SK-N-SH (cell line): ENCODE measurements around the gene PXT1. TPM values are rescaled to one million over a fixed set of nuclear protein-coding genes. Genes with fewer than 3 reads are reported as not detected.

Experiments
- CTCF ChIA-PET: fragments of 300-600, 350-600 bp; formaldehyde crosslinking; extraction: SDS; loops from one replicate; lab custom pipeline; 2021; lab: Yijun Ruan, JAX
- POLR2A ChIA-PET: fragments of 350-600 bp; sonication (Branson Sonifier 250); formaldehyde crosslinking; extraction: SDS; loops from one replicate; lab custom pipeline; 2020; ENCODE audit warnings: antibody characterized with exemption, inconsistent platforms; lab: Yijun Ruan, JAX
- DNase-seq: peaks from one replicate; pipeline ENCODE4 v3.0.0; 2012
- H2AFZ ChIP-seq: fragments of 200-600 bp; sonication (generic); 2 replicates; pipeline ENCODE4 v1.8.1; 2016; ENCODE audit warnings: antibody characterized with exemption, mild to moderate bottlenecking, low read depth
- H3F3A ChIP-seq: fragments of 200-600 bp; sonication (generic); replicated peaks from 2 replicates; pipeline ENCODE3; 2016; ENCODE audit warnings: antibody characterized with exemption, mild to moderate bottlenecking; ENCODE audit not compliant: insufficient read depth
- H3K27ac ChIP-seq, 2 experiments: fragments of 200-500 bp in 1 of 2; fragments of 200-600 bp in 1 of 2; sonication (Bioruptor generic) in 1 of 2; sonication (generic), shearing (Covaris generic) in 1 of 2; 2 replicates each; pipeline versions ENCODE4 v1.5.1 to v1.6.1; 2014 to 2016; ENCODE audit warnings: low read depth in 2 of 2, inconsistent platforms in 1 of 2, low read length in 1 of 2, mild to moderate bottlenecking in 1 of 2, mixed read lengths in 1 of 2
- H3K27me3 ChIP-seq: fragments of 200-600 bp; sonication (generic), shearing (Covaris generic); 2 replicates; pipeline ENCODE4 v1.6.1; 2016; ENCODE audit warnings: mixed run types; ENCODE audit not compliant: insufficient read depth
- H3K36me3 ChIP-seq, 2 experiments: fragments of 200-500 bp in 1 of 2; fragments of 200-600 bp in 1 of 2; sonication (Bioruptor generic) in 1 of 2; sonication (generic) in 1 of 2; replicated peaks in 1 of 2; 2 replicates each; pipeline versions ENCODE3 to v1.5.1; 2014 to 2016; ENCODE audit warnings: low read length in 1 of 2, mild to moderate bottlenecking in 1 of 2; ENCODE audit not compliant: insufficient read depth in 2 of 2, control insufficient read depth in 1 of 2
- H3K4me1 ChIP-seq, 2 experiments: fragments of 200-500 bp in 1 of 2; fragments of 200-600 bp in 1 of 2; sonication (Bioruptor generic) in 1 of 2; sonication (generic), shearing (Covaris generic) in 1 of 2; 2 replicates each; pipeline versions ENCODE4 v1.5.1 to v1.6.1; 2014 to 2016; ENCODE audit warnings: low read depth in 1 of 2, low read length in 1 of 2, mixed run types in 1 of 2; ENCODE audit not compliant: insufficient read depth in 2 of 2, control insufficient read depth in 1 of 2
- H3K4me2 ChIP-seq: fragments of 200-600 bp; sonication (generic), shearing (Covaris generic); 2 replicates; pipeline ENCODE4 v1.6.1; 2017; ENCODE audit warnings: mixed run types
- H3K4me3 ChIP-seq, 2 experiments: fragments of 200-500 bp in 1 of 2; fragments of 200-600 bp in 1 of 2; sonication (Bioruptor generic) in 1 of 2; sonication (generic), shearing (Covaris generic) in 1 of 2; 2 replicates each; pipeline versions ENCODE4 v1.5.1 to v1.8.1; 2014 to 2016; ENCODE audit warnings: low read depth in 2 of 2, inconsistent platforms in 1 of 2, low read length in 1 of 2, mild to moderate bottlenecking in 1 of 2, mixed read lengths in 1 of 2, moderate library complexity in 1 of 2
- H3K79me2 ChIP-seq: fragments of 200-600 bp; sonication (generic); 2 replicates; pipeline ENCODE4 v1.8.1; 2017; ENCODE audit warnings: mild to moderate bottlenecking; ENCODE audit not compliant: insufficient read depth
- H3K9ac ChIP-seq: fragments of 200-600 bp; sonication (generic); 2 replicates; pipeline ENCODE4 v1.6.1; 2017; ENCODE audit warnings: mixed run types
- H3K9me2 ChIP-seq: fragments of 200-600 bp; sonication (generic); 2 replicates; pipeline ENCODE4 v1.6.1; 2017; ENCODE audit warnings: mixed run types
- H3K9me3 ChIP-seq: fragments of 200-600 bp; sonication (generic); 2 replicates; pipeline ENCODE4 v1.6.1; 2017; ENCODE audit warnings: mixed run types, mild to moderate bottlenecking, moderate library complexity
- H4K20me1 ChIP-seq: fragments of 200-600 bp; sonication (generic); 2 replicates; pipeline ENCODE4 v1.6.1; 2017; ENCODE audit warnings: mild to moderate bottlenecking, mixed run types; ENCODE audit not compliant: insufficient read depth
- ELF1 ChIP-seq: IDR thresholded peaks from 2 replicates; pipeline ENCODE4 v1.4.0; 2012
- EP300 ChIP-seq, 2 experiments: IDR thresholded peaks; 2 replicates each; pipeline versions ENCODE4 v1.4.0 to v1.6.1; 2012; ENCODE audit warnings: borderline replicate concordance in 1 of 2, low read depth in 1 of 2, low read length in 1 of 2
- EZH2phosphoT487 ChIP-seq: fragments of 200-600 bp; sonication (generic); IDR thresholded peaks from 2 replicates; pipeline ENCODE4 v1.6.1; 2017; ENCODE audit warnings: low read depth, mixed run types, mild to moderate bottlenecking, antibody characterized with exemption, moderate library complexity, borderline replicate concordance
- FOSL2 ChIP-seq: IDR thresholded peaks from 2 replicates; pipeline ENCODE4 v1.4.0; 2012; ENCODE audit warnings: low read depth, mild to moderate bottlenecking, moderate library complexity, borderline replicate concordance
- GABPA ChIP-seq: IDR thresholded peaks from 2 replicates; pipeline ENCODE4 v1.4.0; 2012; ENCODE audit warnings: low read depth, mild to moderate bottlenecking
- JUND ChIP-seq: IDR thresholded peaks from 2 replicates; pipeline ENCODE4 v1.4.0; 2012
- MEF2A ChIP-seq: IDR thresholded peaks from 2 replicates; pipeline ENCODE4 v1.4.0; 2012; ENCODE audit warnings: low read depth, borderline replicate concordance
- MXI1 ChIP-seq: IDR thresholded peaks from 2 replicates; pipeline ENCODE4 v1.6.1; 2012; ENCODE audit warnings: mild to moderate bottlenecking, low read depth, low read length, improper control_type of control experiment
- NFIC ChIP-seq: IDR thresholded peaks from 2 replicates; pipeline ENCODE4 v1.4.0; 2012; ENCODE audit warnings: borderline replicate concordance
- POLR2AphosphoS5 ChIP-seq: IDR thresholded peaks from 2 replicates; pipeline ENCODE4 v1.6.1; 2012; ENCODE audit warnings: low read depth, low read length
- RAD21 ChIP-seq: IDR thresholded peaks from 2 replicates; pipeline ENCODE4 v1.6.1; 2012; ENCODE audit warnings: mild to moderate bottlenecking, low read length
- REST ChIP-seq: IDR thresholded peaks from 2 replicates; pipeline ENCODE4 v1.6.1; 2012; ENCODE audit warnings: mild to moderate bottlenecking, low read depth, low read length, moderate library complexity
- RFX5 ChIP-seq: IDR thresholded peaks from 2 replicates; pipeline ENCODE4 v1.6.1; 2012; ENCODE audit warnings: mild to moderate bottlenecking, improper control_type of control experiment, low read length
- RXRA ChIP-seq: IDR thresholded peaks from 2 replicates; pipeline ENCODE4 v1.4.0; 2012; ENCODE audit warnings: low read depth, mild to moderate bottlenecking, borderline replicate concordance
- SIN3A ChIP-seq: IDR thresholded peaks from 2 replicates; pipeline ENCODE4 v1.6.1; 2012; ENCODE audit warnings: low read depth, mild to moderate bottlenecking, low read length, moderate library complexity, borderline replicate concordance
- TAF1 ChIP-seq: IDR thresholded peaks from 2 replicates; pipeline ENCODE4 v1.6.1; 2012; ENCODE audit warnings: low read depth, mild to moderate bottlenecking, low read length, moderate library complexity, borderline replicate concordance
- TCF12 ChIP-seq: IDR thresholded peaks from 2 replicates; pipeline ENCODE4 v1.4.0; 2012
- TEAD4 ChIP-seq: IDR thresholded peaks from 2 replicates; pipeline ENCODE4 v1.4.0; 2012; ENCODE audit warnings: mild to moderate bottlenecking, borderline replicate concordance; ENCODE audit not compliant: insufficient read depth
- USF2 ChIP-seq: fragments of 150-350 bp; IDR thresholded peaks from 2 replicates; pipeline ENCODE4 v1.6.1; 2017; ENCODE audit warnings: antibody characterized with exemption, low read length, low read depth, borderline replicate concordance
- YY1 ChIP-seq: IDR thresholded peaks from 2 replicates; pipeline ENCODE4 v1.4.0; 2012; ENCODE audit warnings: low read depth, mild to moderate bottlenecking
- WGBS: methylation state at CpG from one replicate; pipeline ENCODE4 v1.1.6; 2017; ENCODE audit warnings: low lambda C conversion rate; 5-methylcytosine and 5-hydroxymethylcytosine counted together
- polyA plus RNA-seq, 3 experiments: library from polyadenylated mRNA; depleted of rRNA; stranded (reverse); fragments of >200 nt; gene quantifications; 2 replicates each; pipeline ENCODE4 v1.2.3, GENCODE V29; 2012

Gene PXT1
- polyA plus RNA-seq, 1 of the 3 experiments (the other 2 are of a cell fraction), result not detected

GRCh38 chr6:36492092-36492491, 49.4 kb upstream of the PXT1 start (continued):
- TF ChIP-seq USF2 (no peak), YY1 (no peak), SIN3A (no peak)

GRCh38 chr6:36491378-36491965, 48.8 kb upstream of the PXT1 start:
- H3K4me1 ChIP-seq, result no peaks in the 10 kb centered on the region; a peak in 1 of 4 replicates
- no peak for DNase-seq
- no peaks in the 10 kb centered on the region for H3K27me3 ChIP-seq
- no peaks in the 10 kb centered on the region; the same call in 1 of the 2 replicates for H3K79me2 ChIP-seq
- TF ChIP-seq RXRA, result no peak
- TF ChIP-seq REST, result peak; percentile 87
- H3K27ac ChIP-seq, result no peak overlapping the region
- CTCF ChIA-PET, result no interaction called here
- H3K9me3 ChIP-seq, result no peaks in the 10 kb centered on the region
- peaks cover 4% of the 10 kb centered on the region for H3F3A ChIP-seq
- H3K4me3 ChIP-seq, result no peak overlapping the region
- H3K4me2 ChIP-seq, result no peak overlapping the region
- H4K20me1 ChIP-seq, result no peaks in the 10 kb centered on the region
- H3K9me2 ChIP-seq, result no peaks in the 10 kb centered on the region
- POLR2A ChIA-PET, result no interaction called here
- H3K36me3 ChIP-seq, result peaks cover 34 to 47% of the 10 kb centered on the region in 2 experiments
- H2AFZ ChIP-seq, result no peak overlapping the region
- WGBS, result 95% methylated on average over 7 of the region's 7 CpGs
- no peak overlapping the region for H3K9ac ChIP-seq

GRCh38 chr6:36489426-36489825, 46.8 kb upstream of the PXT1 start:
- no peak overlapping the region for H3K4me3 ChIP-seq
- peaks cover 30 to 40% of the 10 kb centered on the region in 2 experiments for H3K36me3 ChIP-seq
- WGBS, result 97% methylated on average over 4 of the region's 4 CpGs
- H3K27ac ChIP-seq, result no peak overlapping the region
- H3K27me3 ChIP-seq, result no peaks in the 10 kb centered on the region
- H2AFZ ChIP-seq, result no peak overlapping the region
- ChIA-PET POLR2A (no interaction called here), CTCF (interaction anchor here (1.2 to 1.5 kb wide), 5 partner anchors 11 to 38 kb away, joined by 3 read pairs; no protein-coding TSS in a partner anchor)
- no peak for DNase-seq
- no peak for TF ChIP-seq POLR2AphosphoS5
- no peak for TF ChIP-seq FOSL2
- no peak for TF ChIP-seq JUND
- TF ChIP-seq TAF1, result no peak
- no peak for TF ChIP-seq MXI1
- no peak for TF ChIP-seq RAD21
- no peak for TF ChIP-seq EP300 (IDR thresholded peaks at IDR 0.05; ENCODE audit: borderline replicate concordance in 1 of 2, low read depth in 1 of 2, low read length in 1 of 2)
- TF ChIP-seq EZH2phosphoT487, result no peak
- no peak for TF ChIP-seq USF2
- no peak for TF ChIP-seq TEAD4
- TF ChIP-seq YY1, result no peak
- TF ChIP-seq RFX5, result no peak
- no peak for TF ChIP-seq ELF1
- TF ChIP-seq TCF12, result no peak
- no peak for TF ChIP-seq GABPA
- TF ChIP-seq SIN3A, result no peak
- no peak for TF ChIP-seq NFIC
- TF ChIP-seq MEF2A, result no peak
- H4K20me1 ChIP-seq, result no peaks in the 10 kb centered on the region
- H3K9me3 ChIP-seq, result no peaks in the 10 kb centered on the region
- peaks cover 4% of the 10 kb centered on the region for H3F3A ChIP-seq
- H3K9me2 ChIP-seq, result no peaks in the 10 kb centered on the region
- H3K4me2 ChIP-seq, result no peak overlapping the region
- H3K79me2 ChIP-seq, result no peaks in the 10 kb centered on the region; the same call in 1 of the 2 replicates
- H3K4me1 ChIP-seq, result no peaks in the 10 kb centered on the region; a peak in 1 of 4 replicates
- no peak overlapping the region for H3K9ac ChIP-seq
